GM23338 (cell line): ENCODE data around the gene PARP12. TPM values are rescaled to one million over a fixed set of nuclear protein-coding genes. Genes with fewer than 3 reads are reported as not detected.

ENCODE experiments used
- ATAC-seq: fragments of 200-7000 bp; cut with Tn5 transposase; 3 replicates; pipeline ENCODE4 v1.9.1; 2020
- DNase-seq: peaks from one replicate; pipeline ENCODE4 v3.0.0-alpha.2; 2015; ENCODE audit warnings: low spot score
- H2AFZ ChIP-seq: fragments of 200-600 bp; sonication (generic); 2 replicates; pipeline ENCODE4 v1.8.0; 2016; ENCODE audit warnings: antibody characterized with exemption, mild to moderate bottlenecking, moderate library complexity
- H3F3A ChIP-seq: fragments of 200-600 bp; sonication (generic); replicated peaks from 2 replicates; pipeline ENCODE4 v1.8.0; 2017; ENCODE audit warnings: antibody characterized with exemption, mixed run types, low read depth
- H3K27ac ChIP-seq: fragments of 200-600 bp; sonication (generic); 2 replicates; pipeline ENCODE4 v1.6.1; 2016; ENCODE audit warnings: low read depth
- H3K27me3 ChIP-seq: fragments of 200-600 bp; sonication (generic); 2 replicates; pipeline ENCODE4 v1.8.0; 2016; ENCODE audit warnings: mild to moderate bottlenecking, mixed run types, moderate library complexity; ENCODE audit not compliant: insufficient read depth
- H3K36me3 ChIP-seq: fragments of 200-600 bp; sonication (generic); 2 replicates; pipeline ENCODE4 v1.8.0; 2016; ENCODE audit warnings: mild to moderate bottlenecking; ENCODE audit not compliant: insufficient read depth
- H3K4me1 ChIP-seq: fragments of 200-600 bp; sonication (generic); 2 replicates; pipeline ENCODE4 v1.8.0; 2016; ENCODE audit warnings: mild to moderate bottlenecking, moderate library complexity; ENCODE audit not compliant: insufficient read depth
- H3K4me2 ChIP-seq: fragments of 200-600 bp; sonication (generic); 2 replicates; pipeline ENCODE4 v1.7.1; 2017; ENCODE audit warnings: mixed run types
- H3K4me3 ChIP-seq: fragments of 200-600 bp; sonication (generic); 2 replicates; pipeline ENCODE4 v1.6.1; 2016; ENCODE audit warnings: mixed run types
- H3K79me2 ChIP-seq: fragments of 200-600 bp; sonication (generic); replicated peaks from 2 replicates; pipeline ENCODE4 v1.8.0; 2017; ENCODE audit warnings: mild to moderate bottlenecking; ENCODE audit not compliant: insufficient read depth
- H3K9me2 ChIP-seq: fragments of 200-600 bp; sonication (generic); 2 replicates; pipeline ENCODE4 v1.8.0; 2017; ENCODE audit not compliant: insufficient read depth
- H4K20me1 ChIP-seq: fragments of 200-600 bp; sonication (generic); replicated peaks from 2 replicates; pipeline ENCODE4 v1.8.0; 2017; ENCODE audit warnings: mild to moderate bottlenecking; ENCODE audit not compliant: insufficient read depth
- H3K27ac Mint-ChIP-seq: 2 replicates; pipeline ENCODE4 v1.8.0; 2020; ENCODE audit warnings: inconsistent platforms, mild to moderate bottlenecking, moderate library complexity, mixed read lengths
- H3K27me3 Mint-ChIP-seq: 3 replicates; pipeline ENCODE4 v1.8.0; 2022; ENCODE audit warnings: low read depth, mild to moderate bottlenecking, moderate library complexity, mixed read lengths, inconsistent platforms; ENCODE audit not compliant: insufficient read depth, poor library complexity
- H3K36me3 Mint-ChIP-seq: 3 replicates; pipeline ENCODE4 v1.8.0; 2021; ENCODE audit warnings: low read depth, mild to moderate bottlenecking, inconsistent platforms, moderate library complexity, mixed read lengths
- H3K4me1 Mint-ChIP-seq: 3 replicates; pipeline ENCODE4 v1.8.0; 2020; ENCODE audit warnings: mild to moderate bottlenecking, inconsistent platforms, mixed read lengths
- H3K4me3 Mint-ChIP-seq: 3 replicates; pipeline ENCODE4 v1.8.0; 2021; ENCODE audit warnings: moderate library complexity, mild to moderate bottlenecking, inconsistent platforms, mixed read lengths
- H3K9me3 Mint-ChIP-seq: 3 replicates; pipeline ENCODE4 v1.8.0; 2020; ENCODE audit warnings: moderate library complexity, mild to moderate bottlenecking, inconsistent platforms, mixed read lengths
- CREB1 ChIP-seq: fragments of 250-450 bp; sonication (Bioruptor Pico); IDR thresholded peaks from 2 replicates; pipeline ENCODE4 v1.5.0; 2020; ENCODE audit warnings: low read depth, mild to moderate bottlenecking, moderate library complexity
- EZH2 ChIP-seq: fragments of 200-600 bp; sonication (generic); IDR thresholded peaks from one replicate; pipeline ENCODE4 v1.8.0; 2017; ENCODE audit warnings: antibody characterized with exemption, mild to moderate bottlenecking, low read depth; ENCODE audit not compliant: unreplicated experiment
- NANOG ChIP-seq: IDR thresholded peaks from 2 replicates; pipeline ENCODE4 v1.6.1; 2016; ENCODE audit warnings: antibody characterized with exemption, borderline replicate concordance
- POLR2AphosphoS5 ChIP-seq: IDR thresholded peaks from 2 replicates; pipeline ENCODE4 v1.6.1; 2016; ENCODE audit warnings: antibody characterized with exemption, low read depth
- STAT1 ChIP-seq: IDR thresholded peaks from one replicate; pipeline ENCODE4 v1.6.1; 2016; ENCODE audit warnings: antibody characterized with exemption; ENCODE audit not compliant: unreplicated experiment
- ZNF114 ChIP-seq: fragments of 250-450 bp; sonication (Bioruptor Pico); IDR thresholded peaks from 2 replicates; pipeline ENCODE4 v1.5.0; 2020; ENCODE audit warnings: mild to moderate bottlenecking, moderate library complexity
- ZNF331 ChIP-seq: fragments of 250-450 bp; sonication (Bioruptor Pico); IDR thresholded peaks from 2 replicates; pipeline ENCODE4 v1.5.0; 2020; ENCODE audit warnings: low read depth, mild to moderate bottlenecking, moderate library complexity
- polyA plus RNA-seq: library from polyadenylated mRNA; unstranded; fragments of >200 nt; fragmentation: Nextera tagmentation; extraction: Ambion mirVana; gene quantifications from 2 replicates; pipeline ENCODE4 v1.2.1, GENCODE V29; 2016
- total RNA-seq: library from RNA; depleted of rRNA; stranded (reverse); fragments of >200 nt; shearing (Covaris generic); gene quantifications from 2 replicates; pipeline ENCODE4 v1.2.3, GENCODE V29; 2014
- TF ChIP-seq, protein P1 (sequence below): IDR thresholded peaks from one replicate; pipeline ENCODE4 v1.6.1; 2018; ENCODE audit warnings: antibody characterized with exemption; ENCODE audit not compliant: unreplicated experiment

PARP12 gene
- total and polyA plus RNA-seq, 2 experiments from 2014 or later = 2.7 to 10.3 TPM

DNA sequence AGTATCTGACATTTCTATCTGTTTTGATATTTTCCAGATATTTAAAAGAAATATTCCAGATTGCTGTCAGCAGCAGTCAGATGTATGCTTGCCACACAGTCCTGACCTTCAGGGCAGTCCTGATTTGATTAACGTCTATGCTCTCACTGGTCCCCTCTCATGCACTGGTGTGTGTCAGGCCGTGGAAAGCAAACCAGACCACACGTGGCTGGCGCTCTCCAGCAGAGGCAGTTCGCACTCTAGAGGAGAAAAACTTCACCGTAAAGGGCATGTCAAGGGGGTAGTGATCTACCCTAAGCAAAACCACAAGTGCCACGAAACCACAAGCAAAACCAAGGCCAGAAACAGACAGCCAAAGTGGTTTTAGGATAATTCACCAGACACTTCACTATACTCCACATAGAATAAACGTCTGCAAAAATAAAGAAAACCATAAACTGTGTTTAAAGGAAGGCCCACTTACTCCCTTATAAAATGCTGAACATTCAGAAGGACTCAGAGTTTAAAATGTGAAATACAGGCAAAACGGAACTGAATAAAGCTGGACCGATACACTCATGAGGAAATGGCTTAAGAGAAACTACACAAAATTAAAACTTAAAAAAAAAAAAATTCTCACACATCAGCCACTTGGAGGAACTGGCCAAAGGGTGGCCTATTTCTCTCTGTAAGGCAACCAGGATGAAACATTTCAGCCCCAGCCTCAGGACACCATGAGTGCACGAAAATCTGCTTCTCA lies 26.4 kb downstream of the PARP12 start:
- no peaks in the 10 kb centered on the region for H3K27me3 Mint-ChIP-seq
- Histone ChIP-seq H3K79me2 (no peaks in the 10 kb centered on the region), H3F3A (no peaks in the 10 kb centered on the region), H3K4me3 (no peak overlapping the region), H2AFZ (no peak overlapping the region), H3K9me2 (no peaks in the 10 kb centered on the region), H3K36me3 (no peaks in the 10 kb centered on the region), H3K4me1 (no peaks in the 10 kb centered on the region), H3K27ac (no peak overlapping the region), H3K4me2 (no peak overlapping the region), H4K20me1 (no peaks in the 10 kb centered on the region), H3K27me3 (no peaks in the 10 kb centered on the region)
- H3K36me3 Mint-ChIP-seq = peaks cover 11% of the 10 kb centered on the region; the same call in 2 of the 3 replicates
- no peak for DNase-seq
- H3K4me1 Mint-ChIP-seq = no peaks in the 10 kb centered on the region
- H3K9me3 Mint-ChIP-seq = no peaks in the 10 kb centered on the region
- no peak overlapping the region for H3K27ac Mint-ChIP-seq
- TF ChIP-seq STAT1 (no peak), CREB1 (CRISPR knock-in tag) (no peak), ZNF114 (CRISPR knock-in tag) (no peak), EZH2 (no peak), ZNF331 (CRISPR knock-in tag) (no peak), NANOG (no peak), POLR2AphosphoS5 (no peak)
- TF ChIP-seq, protein P1, sequence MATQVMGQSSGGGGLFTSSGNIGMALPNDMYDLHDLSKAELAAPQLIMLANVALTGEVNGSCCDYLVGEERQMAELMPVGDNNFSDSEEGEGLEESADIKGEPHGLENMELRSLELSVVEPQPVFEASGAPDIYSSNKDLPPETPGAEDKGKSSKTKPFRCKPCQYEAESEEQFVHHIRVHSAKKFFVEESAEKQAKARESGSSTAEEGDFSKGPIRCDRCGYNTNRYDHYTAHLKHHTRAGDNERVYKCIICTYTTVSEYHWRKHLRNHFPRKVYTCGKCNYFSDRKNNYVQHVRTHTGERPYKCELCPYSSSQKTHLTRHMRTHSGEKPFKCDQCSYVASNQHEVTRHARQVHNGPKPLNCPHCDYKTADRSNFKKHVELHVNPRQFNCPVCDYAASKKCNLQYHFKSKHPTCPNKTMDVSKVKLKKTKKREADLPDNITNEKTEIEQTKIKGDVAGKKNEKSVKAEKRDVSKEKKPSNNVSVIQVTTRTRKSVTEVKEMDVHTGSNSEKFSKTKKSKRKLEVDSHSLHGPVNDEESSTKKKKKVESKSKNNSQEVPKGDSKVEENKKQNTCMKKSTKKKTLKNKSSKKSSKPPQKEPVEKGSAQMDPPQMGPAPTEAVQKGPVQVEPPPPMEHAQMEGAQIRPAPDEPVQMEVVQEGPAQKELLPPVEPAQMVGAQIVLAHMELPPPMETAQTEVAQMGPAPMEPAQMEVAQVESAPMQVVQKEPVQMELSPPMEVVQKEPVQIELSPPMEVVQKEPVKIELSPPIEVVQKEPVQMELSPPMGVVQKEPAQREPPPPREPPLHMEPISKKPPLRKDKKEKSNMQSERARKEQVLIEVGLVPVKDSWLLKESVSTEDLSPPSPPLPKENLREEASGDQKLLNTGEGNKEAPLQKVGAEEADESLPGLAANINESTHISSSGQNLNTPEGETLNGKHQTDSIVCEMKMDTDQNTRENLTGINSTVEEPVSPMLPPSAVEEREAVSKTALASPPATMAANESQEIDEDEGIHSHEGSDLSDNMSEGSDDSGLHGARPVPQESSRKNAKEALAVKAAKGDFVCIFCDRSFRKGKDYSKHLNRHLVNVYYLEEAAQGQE = no peak
- no peak for ATAC-seq
- H3K4me3 Mint-ChIP-seq = no peak overlapping the region

DNA sequence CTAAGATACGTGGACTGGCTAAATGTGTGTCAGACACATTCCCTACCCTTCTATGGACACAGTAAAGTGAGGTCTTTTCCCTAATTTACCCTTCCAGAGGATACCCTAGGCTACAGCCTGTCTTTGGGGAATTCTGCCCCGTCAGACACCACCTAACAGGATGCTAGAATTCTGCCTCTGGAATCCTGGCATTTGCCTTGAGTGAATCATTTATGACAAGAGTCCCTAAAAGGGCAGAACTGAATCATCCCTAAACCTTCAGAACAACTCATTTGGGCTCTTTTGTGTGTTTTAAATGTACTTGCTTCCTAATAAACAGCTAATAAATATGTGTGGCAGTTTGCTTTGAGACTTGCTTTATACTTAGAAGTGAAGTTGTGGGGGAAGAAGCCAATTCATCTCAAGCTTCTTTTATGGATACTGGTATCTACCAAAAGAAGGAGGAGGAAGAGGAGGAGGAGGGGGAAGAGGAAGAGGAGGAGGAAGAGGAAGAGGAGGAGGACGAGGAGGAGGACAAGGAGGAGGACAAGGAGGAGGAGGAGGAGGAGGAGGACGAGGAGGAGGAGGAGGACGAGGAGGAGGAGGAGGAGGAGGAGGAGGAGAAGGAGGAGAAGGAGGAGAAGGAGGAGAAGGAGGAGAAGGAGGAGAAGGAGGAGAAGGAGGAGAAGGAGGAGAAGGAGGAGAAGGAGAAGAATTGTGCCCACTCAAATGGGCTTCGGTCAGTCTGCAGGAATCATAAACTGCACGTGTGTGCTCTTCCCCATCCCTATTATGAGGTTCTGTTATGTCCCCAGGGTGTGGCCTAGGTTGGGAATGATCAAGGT lies 27.1 kb downstream of the PARP12 start:
- H3F3A ChIP-seq = no peaks in the 10 kb centered on the region
- ATAC-seq (no peak), DNase-seq (no peak)
- H3K4me3 ChIP-seq = no peak overlapping the region
- no peak overlapping the region for H3K4me2 ChIP-seq
- Mint-ChIP-seq H3K4me3 (no peak overlapping the region), H3K27ac (no peak overlapping the region), H3K9me3 (no peaks in the 10 kb centered on the region), H3K27me3 (no peaks in the 10 kb centered on the region), H3K36me3 (peaks cover 11% of the 10 kb centered on the region; the same call in 2 of the 3 replicates), H3K4me1 (no peaks in the 10 kb centered on the region)
- H3K27ac ChIP-seq = no peak overlapping the region
- no peaks in the 10 kb centered on the region for H3K79me2 ChIP-seq
- H3K9me2 ChIP-seq = no peaks in the 10 kb centered on the region
- no peaks in the 10 kb centered on the region for H4K20me1 ChIP-seq
- H3K27me3 ChIP-seq = no peaks in the 10 kb centered on the region
- no peaks in the 10 kb centered on the region for H3K4me1 ChIP-seq
- no peak overlapping the region for H2AFZ ChIP-seq
- H3K36me3 ChIP-seq = no peaks in the 10 kb centered on the region
- TF ChIP-seq, protein P1 = no peak
